Nephron (organoid): Measurements from ENCODE around the gene CAPN15.

ENCODE experiments used
- H3K27ac Mint-ChIP-seq, 3 experiments: 2 replicates each; pipeline ENCODE4 v1.8.0; 2020; ENCODE audit warnings: mixed read lengths in 3 of 3, mild to moderate bottlenecking in 2 of 3, moderate library complexity in 1 of 3
- H3K27me3 Mint-ChIP-seq: 2 replicates; pipeline ENCODE4 v1.8.0; 2021; ENCODE audit warnings: low read depth, mild to moderate bottlenecking, moderate library complexity, mixed read lengths
- H3K36me3 Mint-ChIP-seq: 2 replicates; pipeline ENCODE4 v1.8.0; 2020; ENCODE audit warnings: low read depth, mixed read lengths
- H3K4me1 Mint-ChIP-seq: 2 replicates; pipeline ENCODE4 v1.8.0; 2020; ENCODE audit warnings: mixed read lengths
- H3K4me3 Mint-ChIP-seq, 3 experiments: 2 replicates each; pipeline ENCODE4 v1.8.0; 2020; ENCODE audit warnings: mild to moderate bottlenecking in 3 of 3, mixed read lengths in 3 of 3, moderate library complexity in 2 of 3
- H3K9me3 Mint-ChIP-seq: 2 replicates; pipeline ENCODE4 v1.8.0; 2020; ENCODE audit warnings: mixed read lengths
- TF ChIP-seq, protein P1 (sequence below), 3 experiments: fragments of 200-600 bp; sonication (generic); IDR thresholded peaks; one replicate each; pipeline ENCODE4 v1.5.0; 2021; ENCODE audit warnings: antibody characterized with exemption in 3 of 3; ENCODE audit not compliant: unreplicated experiment in 3 of 3

The CAPN15 gene

DNA sequence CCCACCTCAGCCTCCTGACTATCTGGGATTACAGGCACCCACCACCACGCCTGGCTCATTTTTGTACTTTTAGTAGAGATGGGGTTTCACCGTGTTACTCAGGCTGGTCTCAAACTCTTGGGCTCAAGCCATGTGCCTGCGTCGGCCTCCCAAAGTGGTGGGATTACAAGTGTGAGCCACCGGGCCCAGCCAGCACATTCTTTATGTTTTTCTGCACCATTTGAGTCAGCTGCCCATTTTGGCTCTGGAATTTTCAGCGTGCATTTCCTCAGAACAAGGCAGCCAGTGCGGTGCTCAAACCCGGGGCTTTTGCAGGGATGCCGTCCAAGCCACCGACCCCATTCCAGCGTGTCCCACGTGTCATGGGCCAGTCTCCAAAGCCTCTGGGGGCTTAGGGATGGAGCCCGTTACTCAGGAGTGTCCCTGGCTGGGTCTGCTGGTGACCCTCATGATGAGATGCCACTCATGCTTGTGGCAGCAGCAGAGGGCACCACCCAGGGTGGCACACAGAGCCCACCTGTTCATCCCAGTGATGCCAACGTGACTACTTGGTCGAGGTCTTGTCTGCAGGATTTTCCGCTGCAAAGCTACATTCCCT is 58.6 kb downstream of the CAPN15 start:
- TF ChIP-seq, protein P1, sequence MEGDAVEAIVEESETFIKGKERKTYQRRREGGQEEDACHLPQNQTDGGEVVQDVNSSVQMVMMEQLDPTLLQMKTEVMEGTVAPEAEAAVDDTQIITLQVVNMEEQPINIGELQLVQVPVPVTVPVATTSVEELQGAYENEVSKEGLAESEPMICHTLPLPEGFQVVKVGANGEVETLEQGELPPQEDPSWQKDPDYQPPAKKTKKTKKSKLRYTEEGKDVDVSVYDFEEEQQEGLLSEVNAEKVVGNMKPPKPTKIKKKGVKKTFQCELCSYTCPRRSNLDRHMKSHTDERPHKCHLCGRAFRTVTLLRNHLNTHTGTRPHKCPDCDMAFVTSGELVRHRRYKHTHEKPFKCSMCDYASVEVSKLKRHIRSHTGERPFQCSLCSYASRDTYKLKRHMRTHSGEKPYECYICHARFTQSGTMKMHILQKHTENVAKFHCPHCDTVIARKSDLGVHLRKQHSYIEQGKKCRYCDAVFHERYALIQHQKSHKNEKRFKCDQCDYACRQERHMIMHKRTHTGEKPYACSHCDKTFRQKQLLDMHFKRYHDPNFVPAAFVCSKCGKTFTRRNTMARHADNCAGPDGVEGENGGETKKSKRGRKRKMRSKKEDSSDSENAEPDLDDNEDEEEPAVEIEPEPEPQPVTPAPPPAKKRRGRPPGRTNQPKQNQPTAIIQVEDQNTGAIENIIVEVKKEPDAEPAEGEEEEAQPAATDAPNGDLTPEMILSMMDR (IDR thresholded peaks at IDR 0.05; ENCODE audit: unreplicated experiment in 3 of 3), result no peak
- Mint-ChIP-seq H3K4me3 (peak overlapping the region; percentile 16 to 46 (median 29)), H3K27ac (peak overlapping the region in 1 of 3 experiments; percentile 40), H3K4me1 (peaks cover 23% of the 10 kb centered on the region), H3K36me3 (no peaks in the 10 kb centered on the region), H3K27me3 (peaks cover 7% of the 10 kb centered on the region), H3K9me3 (no peaks in the 10 kb centered on the region)

DNA sequence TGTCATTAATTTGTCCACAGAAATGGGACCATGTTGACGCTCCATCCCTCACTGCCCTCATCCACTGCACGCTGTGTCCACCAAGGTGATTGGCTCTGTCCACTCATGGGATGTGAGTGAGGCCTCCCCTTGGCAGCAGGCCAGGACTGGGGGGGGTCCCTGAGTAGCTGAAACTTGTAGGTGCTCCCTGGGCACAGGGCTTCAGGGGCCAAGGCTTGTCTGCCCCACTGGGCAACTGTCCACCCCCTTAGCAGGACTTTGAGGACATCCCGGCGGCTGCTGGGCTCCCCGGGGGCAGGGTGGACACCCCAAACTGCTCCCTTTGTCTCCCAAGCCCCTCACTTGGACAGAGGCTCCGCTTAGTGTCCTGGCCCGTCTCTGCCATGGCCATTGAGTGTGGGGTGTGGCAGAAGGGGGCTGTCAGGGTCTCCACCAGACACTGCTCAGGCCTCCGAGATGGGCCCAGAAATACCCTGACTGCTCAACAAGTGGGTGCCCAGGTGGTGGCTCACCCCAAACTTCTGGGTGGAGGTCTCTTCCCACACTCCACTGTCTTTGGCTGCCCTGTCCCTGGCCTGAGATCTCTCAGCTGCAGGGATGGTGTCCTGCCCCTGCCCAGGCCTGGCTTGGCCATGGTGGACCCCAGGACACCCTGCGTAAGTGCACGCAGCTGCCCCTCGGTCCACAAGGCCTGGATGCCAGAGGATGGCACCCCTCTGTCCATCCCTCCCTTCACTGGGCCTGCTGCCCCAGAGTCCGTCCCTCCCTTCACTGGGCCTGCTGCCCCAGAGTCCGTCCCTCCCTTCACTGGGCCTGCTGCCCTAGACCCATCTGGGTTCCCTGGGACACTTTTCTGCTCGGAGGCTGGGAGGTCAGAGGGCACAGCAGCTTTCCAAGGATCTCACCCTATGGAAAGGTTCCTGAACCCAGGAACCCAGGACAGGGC is 59.4 kb downstream of the CAPN15 start:
- H3K9me3 Mint-ChIP-seq, result no peaks in the 10 kb centered on the region
- peak overlapping the region; percentile 93 to 100 (median 98) for H3K27ac Mint-ChIP-seq
- TF ChIP-seq, protein P1 (IDR thresholded peaks at IDR 0.05; ENCODE audit: unreplicated experiment in 3 of 3), result no peak
- peaks cover 8% of the 10 kb centered on the region for H3K27me3 Mint-ChIP-seq
- H3K4me1 Mint-ChIP-seq, result peaks cover 25% of the 10 kb centered on the region
- peak overlapping the region; percentile 94 to 99 (median 97) for H3K4me3 Mint-ChIP-seq
- H3K36me3 Mint-ChIP-seq, result no peaks in the 10 kb centered on the region

GRCh38 chr16:588639-588888 is 61.1 kb downstream of the CAPN15 start:
- peak overlapping the region; percentile 94 to 99 (median 97) for H3K4me3 Mint-ChIP-seq
- peaks cover 8% of the 10 kb centered on the region for H3K27me3 Mint-ChIP-seq
- H3K36me3 Mint-ChIP-seq, result no peaks in the 10 kb centered on the region
- peak overlapping the region; percentile 98 to 100 (median 98) for H3K27ac Mint-ChIP-seq
- H3K4me1 Mint-ChIP-seq, result peaks cover 35% of the 10 kb centered on the region
- H3K9me3 Mint-ChIP-seq, result no peaks in the 10 kb centered on the region
- TF ChIP-seq, protein P1 (IDR thresholded peaks at IDR 0.05; ENCODE audit: unreplicated experiment in 3 of 3), result no peak

DNA sequence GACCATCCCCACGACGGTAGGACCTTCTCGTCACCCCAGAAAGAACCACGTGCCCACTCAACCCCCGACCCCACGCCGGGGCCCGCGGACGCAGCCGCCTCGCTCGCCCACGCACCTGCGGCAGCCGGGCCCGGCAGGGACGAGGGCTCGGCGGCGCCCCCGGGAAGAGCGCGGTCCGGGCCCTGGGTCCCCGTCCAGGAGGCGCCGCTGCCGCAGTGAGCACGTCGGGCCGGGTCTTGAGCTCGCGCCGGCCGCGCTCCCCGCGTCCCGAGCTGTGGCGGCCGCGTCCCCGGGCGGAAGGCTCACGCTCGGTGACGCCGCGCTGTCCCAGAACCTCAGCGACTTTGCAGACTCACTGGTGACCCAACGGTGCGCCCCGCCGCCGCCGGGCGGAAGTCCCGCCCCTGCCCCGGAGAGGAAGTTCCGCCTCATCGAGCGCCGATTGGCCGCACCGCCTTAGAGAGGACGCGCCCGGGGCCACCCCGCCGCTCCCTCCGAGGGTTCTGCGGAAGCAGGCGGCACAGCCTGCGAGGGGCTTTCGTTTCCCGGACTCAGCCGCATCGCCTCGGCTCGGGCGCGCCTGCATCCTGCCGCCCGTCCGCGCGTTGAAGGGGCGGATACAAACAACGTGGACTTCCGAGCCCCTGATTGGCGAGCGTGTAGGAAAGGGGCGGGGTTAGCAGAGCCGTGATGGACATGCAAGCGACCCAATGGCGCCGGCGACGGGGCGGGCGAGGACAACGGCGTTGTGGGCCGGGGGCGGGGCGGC is 61.6 kb downstream of the CAPN15 start:
- H3K36me3 Mint-ChIP-seq, result peaks cover under 1% of the 10 kb centered on the region
- H3K4me3 Mint-ChIP-seq, result peak overlapping the region; percentile 98 to 99 (median 99)
- no peaks in the 10 kb centered on the region for H3K9me3 Mint-ChIP-seq
- peaks cover 8% of the 10 kb centered on the region for H3K27me3 Mint-ChIP-seq
- H3K4me1 Mint-ChIP-seq, result peaks cover 38% of the 10 kb centered on the region
- H3K27ac Mint-ChIP-seq, result peak overlapping the region; percentile 98 to 100 (median 99)
- TF ChIP-seq, protein P1 (IDR thresholded peaks at IDR 0.05; ENCODE audit: unreplicated experiment in 3 of 3), result no peak

GRCh38 chr16:589658-590187 is 62.2 kb downstream of the CAPN15 start, which contains the start of gene RAB40C:
Gene RAB40C (plus strand): TSS chr16:590066. CDS start chr16:590292, 226 bp downstream.
- H3K27ac Mint-ChIP-seq, result peak within 1 kb of the TSS; percentile 98 to 100 (median 99)
- H3K9me3 Mint-ChIP-seq, result no peaks in the 10 kb centered on the region
- H3K27me3 Mint-ChIP-seq, result peaks cover 8% of the 10 kb centered on the region

More at GRCh38 chr16:589658-590187, 62.2 kb downstream of the CAPN15 start, which contains the start of gene RAB40C:
- TF ChIP-seq, protein P1 (IDR thresholded peaks at IDR 0.05; ENCODE audit: unreplicated experiment in 3 of 3), result no peak
- peak within 1 kb of the TSS; percentile 98 to 99 (median 99) for H3K4me3 Mint-ChIP-seq
- peaks cover 7% of the 10 kb centered on the region for H3K36me3 Mint-ChIP-seq
- peaks cover 44% of the 10 kb centered on the region for H3K4me1 Mint-ChIP-seq
